ENCODE results near the gene TUBB2B.

- TF ChIP-seq, protein P1, sequence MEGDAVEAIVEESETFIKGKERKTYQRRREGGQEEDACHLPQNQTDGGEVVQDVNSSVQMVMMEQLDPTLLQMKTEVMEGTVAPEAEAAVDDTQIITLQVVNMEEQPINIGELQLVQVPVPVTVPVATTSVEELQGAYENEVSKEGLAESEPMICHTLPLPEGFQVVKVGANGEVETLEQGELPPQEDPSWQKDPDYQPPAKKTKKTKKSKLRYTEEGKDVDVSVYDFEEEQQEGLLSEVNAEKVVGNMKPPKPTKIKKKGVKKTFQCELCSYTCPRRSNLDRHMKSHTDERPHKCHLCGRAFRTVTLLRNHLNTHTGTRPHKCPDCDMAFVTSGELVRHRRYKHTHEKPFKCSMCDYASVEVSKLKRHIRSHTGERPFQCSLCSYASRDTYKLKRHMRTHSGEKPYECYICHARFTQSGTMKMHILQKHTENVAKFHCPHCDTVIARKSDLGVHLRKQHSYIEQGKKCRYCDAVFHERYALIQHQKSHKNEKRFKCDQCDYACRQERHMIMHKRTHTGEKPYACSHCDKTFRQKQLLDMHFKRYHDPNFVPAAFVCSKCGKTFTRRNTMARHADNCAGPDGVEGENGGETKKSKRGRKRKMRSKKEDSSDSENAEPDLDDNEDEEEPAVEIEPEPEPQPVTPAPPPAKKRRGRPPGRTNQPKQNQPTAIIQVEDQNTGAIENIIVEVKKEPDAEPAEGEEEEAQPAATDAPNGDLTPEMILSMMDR (conservative IDR thresholded peaks at IDR 0.05; ENCODE audit: low read depth in 2 of 2) = no peak
- TF ChIP-seq POLR2AphosphoS5 (IDR thresholded peaks at IDR 0.05; ENCODE audit: low read depth) = no peak
- no peak for TF ChIP-seq CREB1 (CRISPR knock-in tag; IDR thresholded peaks at IDR 0.05; ENCODE audit: low read depth)
- TF ChIP-seq ZNF331 (CRISPR knock-in tag; IDR thresholded peaks at IDR 0.05; ENCODE audit: low read depth) = no peak
- no peak for TF ChIP-seq EZH2 (IDR thresholded peaks at IDR 0.05; ENCODE audit: low read depth, unreplicated experiment)
- no peak for TF ChIP-seq REST (IDR thresholded peaks at IDR 0.05; ENCODE audit: unreplicated experiment)
- no peak for TF ChIP-seq EZH2phosphoT487 (IDR thresholded peaks at IDR 0.05; ENCODE audit: unreplicated experiment)
- TF ChIP-seq JUNB (IDR thresholded peaks at IDR 0.05; ENCODE audit: unreplicated experiment) = no peak
- TF ChIP-seq NANOG (IDR thresholded peaks at IDR 0.05; ENCODE audit: borderline replicate concordance) = no peak
- TF ChIP-seq STAT1 (IDR thresholded peaks at IDR 0.05; ENCODE audit: unreplicated experiment) = no peak
- TF ChIP-seq ZNF114 (CRISPR knock-in tag; IDR thresholded peaks at IDR 0.05) = no peak
- no peak for TF ChIP-seq ZNF462 (CRISPR knock-in tag; IDR thresholded peaks at IDR 0.05)
- TF ChIP-seq, protein P2, sequence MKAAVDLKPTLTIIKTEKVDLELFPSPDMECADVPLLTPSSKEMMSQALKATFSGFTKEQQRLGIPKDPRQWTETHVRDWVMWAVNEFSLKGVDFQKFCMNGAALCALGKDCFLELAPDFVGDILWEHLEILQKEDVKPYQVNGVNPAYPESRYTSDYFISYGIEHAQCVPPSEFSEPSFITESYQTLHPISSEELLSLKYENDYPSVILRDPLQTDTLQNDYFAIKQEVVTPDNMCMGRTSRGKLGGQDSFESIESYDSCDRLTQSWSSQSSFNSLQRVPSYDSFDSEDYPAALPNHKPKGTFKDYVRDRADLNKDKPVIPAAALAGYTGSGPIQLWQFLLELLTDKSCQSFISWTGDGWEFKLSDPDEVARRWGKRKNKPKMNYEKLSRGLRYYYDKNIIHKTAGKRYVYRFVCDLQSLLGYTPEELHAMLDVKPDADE (IDR thresholded peaks at IDR 0.05) = no peak
Measured at GRCh38 chr6:3217286-3217685, 10.2 kb downstream of the TUBB2B start.
